GM12873 (cell line): ENCODE measurements around the gene MED27.

Source experiments
- TF ChIP-seq, protein P1 (sequence below): IDR thresholded peaks from 2 replicates; pipeline ENCODE4 v1.5.1; 2012; ENCODE audit warnings: low read depth, mild to moderate bottlenecking, moderate library complexity, low read length, control low read depth; ENCODE audit not compliant: insufficient read depth; ENCODE audit errors: missing control alignments

Gene MED27

GRCh38 chr9:131841765-131842318 lies 237.8 kb downstream of the MED27 start:
- TF ChIP-seq, protein P1, sequence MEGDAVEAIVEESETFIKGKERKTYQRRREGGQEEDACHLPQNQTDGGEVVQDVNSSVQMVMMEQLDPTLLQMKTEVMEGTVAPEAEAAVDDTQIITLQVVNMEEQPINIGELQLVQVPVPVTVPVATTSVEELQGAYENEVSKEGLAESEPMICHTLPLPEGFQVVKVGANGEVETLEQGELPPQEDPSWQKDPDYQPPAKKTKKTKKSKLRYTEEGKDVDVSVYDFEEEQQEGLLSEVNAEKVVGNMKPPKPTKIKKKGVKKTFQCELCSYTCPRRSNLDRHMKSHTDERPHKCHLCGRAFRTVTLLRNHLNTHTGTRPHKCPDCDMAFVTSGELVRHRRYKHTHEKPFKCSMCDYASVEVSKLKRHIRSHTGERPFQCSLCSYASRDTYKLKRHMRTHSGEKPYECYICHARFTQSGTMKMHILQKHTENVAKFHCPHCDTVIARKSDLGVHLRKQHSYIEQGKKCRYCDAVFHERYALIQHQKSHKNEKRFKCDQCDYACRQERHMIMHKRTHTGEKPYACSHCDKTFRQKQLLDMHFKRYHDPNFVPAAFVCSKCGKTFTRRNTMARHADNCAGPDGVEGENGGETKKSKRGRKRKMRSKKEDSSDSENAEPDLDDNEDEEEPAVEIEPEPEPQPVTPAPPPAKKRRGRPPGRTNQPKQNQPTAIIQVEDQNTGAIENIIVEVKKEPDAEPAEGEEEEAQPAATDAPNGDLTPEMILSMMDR, result no peak

DNA sequence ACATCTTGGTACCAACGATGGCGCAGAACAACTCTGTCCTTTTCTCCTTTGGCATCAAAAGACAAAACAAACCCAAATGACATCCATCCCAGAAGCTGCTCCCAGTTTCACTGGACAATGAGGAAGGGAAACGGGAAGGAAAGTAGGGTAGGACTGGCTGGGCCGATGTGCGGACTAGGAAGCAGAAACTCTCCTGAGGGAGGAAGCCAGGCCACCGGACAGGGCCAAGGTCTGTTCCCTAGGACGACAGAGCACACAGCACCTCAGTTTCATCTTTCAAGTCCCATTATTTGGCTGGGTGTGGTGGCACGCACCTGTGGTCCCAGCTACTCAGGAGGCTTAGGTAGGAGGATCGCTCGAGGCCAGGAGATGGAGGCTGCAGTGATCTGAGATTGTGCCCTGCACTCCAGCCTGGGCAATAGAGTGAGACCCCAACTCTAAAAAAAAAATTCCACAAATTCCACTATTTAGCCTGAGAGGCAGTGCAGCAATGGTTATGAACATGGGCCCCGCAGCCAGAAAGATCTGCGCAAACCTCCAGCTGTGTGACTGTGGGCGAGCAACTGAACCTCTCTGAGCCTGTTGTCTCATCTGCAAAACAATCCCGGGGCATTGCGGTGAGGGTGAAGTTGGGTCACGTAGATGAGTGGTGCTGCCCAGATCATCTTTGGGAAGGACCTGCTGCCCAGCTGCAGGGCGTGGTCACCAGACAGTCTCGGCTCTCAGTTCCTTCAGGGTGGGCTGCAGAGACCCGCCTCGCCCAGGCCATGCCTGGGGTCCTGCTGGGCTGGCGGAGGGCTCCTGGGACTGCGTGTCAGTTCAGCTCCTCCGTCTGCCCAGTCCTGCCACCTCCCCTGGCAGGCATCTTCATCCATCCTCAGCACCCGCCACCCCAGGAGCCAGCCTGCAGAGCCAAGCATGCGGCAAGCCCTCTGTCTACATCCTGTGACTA lies 238.6 kb downstream of the MED27 start:
- TF ChIP-seq, protein P1, result no peak

GRCh38 chr9:131840220-131840619 lies 239.4 kb downstream of the MED27 start:
- TF ChIP-seq, protein P1, result no peak

DNA sequence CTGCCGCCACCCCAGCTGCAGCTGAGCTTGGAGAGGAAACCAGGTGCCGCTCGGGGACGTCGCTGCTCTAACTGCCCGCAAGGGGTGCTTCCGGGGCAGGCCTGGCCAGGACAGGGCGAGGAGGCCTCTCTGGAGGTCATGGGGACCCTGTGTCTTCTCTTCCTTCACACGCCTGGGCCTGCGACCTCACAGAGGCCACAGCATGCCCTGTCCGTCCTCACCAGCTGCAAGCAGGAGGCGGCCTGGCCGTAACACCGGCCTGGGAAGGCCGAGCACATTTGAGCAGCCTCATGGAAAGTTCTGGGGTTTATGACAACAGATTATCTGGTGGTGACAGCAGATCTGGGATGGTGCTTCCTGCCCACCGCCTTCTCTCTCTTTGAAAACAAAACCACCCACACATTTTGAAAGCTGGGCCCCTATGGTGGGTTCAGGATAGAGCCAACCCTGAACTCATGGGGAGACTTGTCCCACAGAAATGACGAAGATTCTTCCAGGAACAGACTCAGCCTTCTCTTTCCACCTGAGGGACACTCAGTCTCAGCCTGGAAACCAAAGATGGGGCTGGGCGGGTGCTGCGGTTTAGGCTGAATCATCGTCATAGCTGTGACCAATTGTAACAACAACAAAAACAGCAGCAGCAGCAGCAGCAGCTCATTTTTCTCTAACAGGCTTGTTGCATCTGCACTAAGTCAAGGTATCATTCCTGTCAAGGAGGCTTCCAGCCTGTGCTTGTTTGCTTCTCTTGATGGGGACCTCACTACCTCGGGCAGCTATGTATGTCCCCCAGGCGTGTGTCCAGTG lies 240.2 kb downstream of the MED27 start:
- TF ChIP-seq, protein P1, result no peak

- TF ChIP-seq, protein P1, result no peak
Observed at GRCh38 chr9:131838530-131839280, 241.0 kb downstream of the MED27 start.

DNA sequence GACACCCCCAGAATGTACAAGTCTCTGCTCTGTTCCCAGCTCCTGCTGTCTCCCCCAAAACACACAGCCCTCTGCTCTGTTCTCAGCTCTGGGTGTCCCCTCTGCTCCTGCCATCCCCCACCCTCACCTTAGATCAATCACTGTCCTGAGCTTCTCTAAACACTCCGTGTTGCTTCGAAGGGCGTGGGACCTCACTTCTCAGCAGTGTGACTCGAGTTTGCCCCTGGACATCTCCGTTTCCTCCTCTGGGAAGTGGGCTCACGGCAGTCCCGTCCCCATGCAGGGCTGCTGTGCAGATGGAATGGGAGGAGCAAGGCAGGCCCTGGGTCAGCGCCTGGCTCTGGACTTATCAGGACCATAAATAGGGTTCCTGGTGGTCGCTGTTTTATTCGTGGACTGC lies 241.8 kb downstream of the MED27 start:
- TF ChIP-seq, protein P1, result no peak
